Suprapubic skin (tissue), 4 donors: ENCODE data around the gene MED12L. TPM values are rescaled to one million over a fixed set of nuclear protein-coding genes. Genes with fewer than 3 reads are reported as not detected.

ENCODE experiments used
- DNase-seq, 2 donors: peaks; one replicate each; pipeline ENCODE4 v3.0.0-alpha.2; 2019; ENCODE audit warnings: low spot score in 2 of 2
- H3K27ac ChIP-seq: fragments of 200-600 bp; sonication (generic); one replicate; pipeline ENCODE4 v1.5.1; 2019
- H3K27me3 ChIP-seq: fragments of 200-600 bp; sonication (generic); one replicate; pipeline ENCODE4 v1.5.1; 2019
- H3K36me3 ChIP-seq: fragments of 200-600 bp; sonication (generic); one replicate; pipeline ENCODE4 v1.5.1; 2019
- H3K4me1 ChIP-seq: fragments of 200-600 bp; sonication (generic); one replicate; pipeline ENCODE4 v1.5.1; 2019
- H3K4me3 ChIP-seq: fragments of 200-600 bp; sonication (generic); one replicate; pipeline ENCODE4 v1.5.1; 2019; ENCODE audit warnings: mild to moderate bottlenecking
- H3K9me3 ChIP-seq: fragments of 200-600 bp; sonication (generic); one replicate; pipeline ENCODE4 v1.5.1; 2019
- EP300 ChIP-seq: sonication (generic); formaldehyde crosslinking; IDR thresholded peaks from one replicate; pipeline ENCODE4 v1.6.1; 2017; ENCODE audit warnings: antibody characterized with exemption
- POLR2A ChIP-seq, 2 donors: fragments of 450-650 bp; IDR thresholded peaks; one replicate each; pipeline ENCODE4 v1.6.1; 2017; ENCODE audit warnings: antibody characterized with exemption in 2 of 2, mild to moderate bottlenecking in 2 of 2, moderate library complexity in 2 of 2
- POLR2AphosphoS5 ChIP-seq, 3 donors: sonication (generic); formaldehyde crosslinking; IDR thresholded peaks; one replicate each; pipeline ENCODE4 v1.6.1; 2017; ENCODE audit warnings: antibody characterized with exemption in 3 of 3
- WGBS: methylation state at CpG from one replicate; pipeline ENCODE4 v1.1.5; 2018; 5-methylcytosine and 5-hydroxymethylcytosine counted together
- total RNA-seq, 4 donors: library from RNA; depleted of rRNA; stranded (reverse); fragments of >200 nt; gene quantifications; one replicate each; pipeline ENCODE4 v1.1.0, GENCODE V29; 2016
- TF ChIP-seq, protein P1 (sequence below), 2 donors: fragments of 200-600 bp in 1 of 2; fragments of 450-650 bp in 1 of 2; sonication (generic) in 1 of 2; IDR thresholded peaks; one replicate each; pipeline ENCODE4 v1.5.1; 2016 to 2019; ENCODE audit warnings: antibody characterized with exemption in 2 of 2, mild to moderate bottlenecking in 1 of 2, moderate library complexity in 1 of 2

Gene MED12L
- total RNA-seq, 4 donors from 2014 or later, result 0.08 to 0.80 (median 0.22) TPM

GRCh38 chr3:151285940-151286339 is 200.5 kb downstream of the MED12L start:
- Histone ChIP-seq H3K27ac (no peak overlapping the region), H3K4me3 (no peak overlapping the region), H3K27me3 (no peaks in the 10 kb centered on the region), H3K4me1 (peaks cover 18% of the 10 kb centered on the region), H3K36me3 (no peaks in the 10 kb centered on the region), H3K9me3 (no peaks in the 10 kb centered on the region)
- DNase-seq, result no peak
- 90% methylated on average over 1 of the region's 1 CpG for WGBS
- no peak for TF ChIP-seq EP300

GRCh38 chr3:151289445-151289844 is 204.0 kb downstream of the MED12L start:
- DNase-seq, result no peak
- no peak for TF ChIP-seq POLR2A (IDR thresholded peaks at IDR 0.05)
- TF ChIP-seq POLR2AphosphoS5 (IDR thresholded peaks at IDR 0.05), result no peak
- TF ChIP-seq, protein P1, sequence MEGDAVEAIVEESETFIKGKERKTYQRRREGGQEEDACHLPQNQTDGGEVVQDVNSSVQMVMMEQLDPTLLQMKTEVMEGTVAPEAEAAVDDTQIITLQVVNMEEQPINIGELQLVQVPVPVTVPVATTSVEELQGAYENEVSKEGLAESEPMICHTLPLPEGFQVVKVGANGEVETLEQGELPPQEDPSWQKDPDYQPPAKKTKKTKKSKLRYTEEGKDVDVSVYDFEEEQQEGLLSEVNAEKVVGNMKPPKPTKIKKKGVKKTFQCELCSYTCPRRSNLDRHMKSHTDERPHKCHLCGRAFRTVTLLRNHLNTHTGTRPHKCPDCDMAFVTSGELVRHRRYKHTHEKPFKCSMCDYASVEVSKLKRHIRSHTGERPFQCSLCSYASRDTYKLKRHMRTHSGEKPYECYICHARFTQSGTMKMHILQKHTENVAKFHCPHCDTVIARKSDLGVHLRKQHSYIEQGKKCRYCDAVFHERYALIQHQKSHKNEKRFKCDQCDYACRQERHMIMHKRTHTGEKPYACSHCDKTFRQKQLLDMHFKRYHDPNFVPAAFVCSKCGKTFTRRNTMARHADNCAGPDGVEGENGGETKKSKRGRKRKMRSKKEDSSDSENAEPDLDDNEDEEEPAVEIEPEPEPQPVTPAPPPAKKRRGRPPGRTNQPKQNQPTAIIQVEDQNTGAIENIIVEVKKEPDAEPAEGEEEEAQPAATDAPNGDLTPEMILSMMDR (IDR thresholded peaks at IDR 0.05), result no peak
- no peak for TF ChIP-seq EP300
- Histone ChIP-seq H3K4me3 (no peak overlapping the region), H3K27me3 (no peaks in the 10 kb centered on the region), H3K27ac (no peak overlapping the region), H3K4me1 (peaks cover 2% of the 10 kb centered on the region), H3K9me3 (no peaks in the 10 kb centered on the region), H3K36me3 (no peaks in the 10 kb centered on the region)
- 58% methylated on average over 3 of the region's 3 CpGs for WGBS

DNA sequence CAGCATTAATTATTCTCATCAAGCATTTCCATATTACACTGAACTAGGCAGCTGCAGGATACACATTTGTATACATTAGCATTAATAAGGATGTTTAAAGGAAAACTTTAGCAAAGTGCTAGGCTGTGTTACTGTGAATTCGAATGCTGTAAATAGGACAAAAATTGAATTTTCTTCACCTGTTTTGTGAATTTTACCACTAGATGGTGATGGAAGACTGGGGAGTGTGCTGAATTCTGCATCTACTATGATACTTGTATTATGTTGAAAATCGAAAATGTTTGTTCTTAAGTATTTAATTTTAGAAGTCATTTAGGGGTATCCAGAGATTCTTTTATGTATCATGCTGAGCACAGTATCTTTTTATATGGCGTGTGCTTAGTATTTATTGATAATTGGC is 205.2 kb downstream of the MED12L start:
- no peak overlapping the region for H3K4me3 ChIP-seq
- WGBS, result 24% methylated on average over 3 of the region's 3 CpGs
- TF ChIP-seq, protein P1 (IDR thresholded peaks at IDR 0.05), result peak; percentile 17 to 31
- no peak for TF ChIP-seq POLR2AphosphoS5 (IDR thresholded peaks at IDR 0.05)
- no peak overlapping the region for H3K27ac ChIP-seq
- H3K9me3 ChIP-seq, result no peaks in the 10 kb centered on the region
- no peak for DNase-seq
- no peaks in the 10 kb centered on the region for H3K27me3 ChIP-seq
- H3K36me3 ChIP-seq, result no peaks in the 10 kb centered on the region
- no peaks in the 10 kb centered on the region for H3K4me1 ChIP-seq

GRCh38 chr3:151293127-151293526 is 207.7 kb downstream of the MED12L start:
- H3K9me3 ChIP-seq, result no peaks in the 10 kb centered on the region
- no peak overlapping the region for H3K27ac ChIP-seq
- DNase-seq, result no peak
- H3K4me3 ChIP-seq, result no peak overlapping the region
- 46% methylated on average over 6 of the region's 6 CpGs for WGBS
- no peaks in the 10 kb centered on the region for H3K4me1 ChIP-seq
- no peaks in the 10 kb centered on the region for H3K27me3 ChIP-seq
- TF ChIP-seq, protein P1 (IDR thresholded peaks at IDR 0.05), result no peak
- no peak for TF ChIP-seq EP300
- no peak for TF ChIP-seq POLR2A (IDR thresholded peaks at IDR 0.05)
- no peak for TF ChIP-seq POLR2AphosphoS5 (IDR thresholded peaks at IDR 0.05)
- H3K36me3 ChIP-seq, result no peaks in the 10 kb centered on the region

GRCh38 chr3:151296226-151296625 is 210.8 kb downstream of the MED12L start:
- H3K27me3 ChIP-seq, result no peaks in the 10 kb centered on the region
- no peak for DNase-seq
- H3K4me1 ChIP-seq, result no peaks in the 10 kb centered on the region
- no peaks in the 10 kb centered on the region for H3K36me3 ChIP-seq
- TF ChIP-seq, protein P1 (IDR thresholded peaks at IDR 0.05), result no peak
- TF ChIP-seq POLR2AphosphoS5 (IDR thresholded peaks at IDR 0.05) (no peak), EP300 (no peak)
- no peaks in the 10 kb centered on the region for H3K9me3 ChIP-seq
- WGBS, result 84% methylated on average over 3 of the region's 3 CpGs
- H3K27ac ChIP-seq, result no peak overlapping the region
- H3K4me3 ChIP-seq, result no peak overlapping the region

DNA sequence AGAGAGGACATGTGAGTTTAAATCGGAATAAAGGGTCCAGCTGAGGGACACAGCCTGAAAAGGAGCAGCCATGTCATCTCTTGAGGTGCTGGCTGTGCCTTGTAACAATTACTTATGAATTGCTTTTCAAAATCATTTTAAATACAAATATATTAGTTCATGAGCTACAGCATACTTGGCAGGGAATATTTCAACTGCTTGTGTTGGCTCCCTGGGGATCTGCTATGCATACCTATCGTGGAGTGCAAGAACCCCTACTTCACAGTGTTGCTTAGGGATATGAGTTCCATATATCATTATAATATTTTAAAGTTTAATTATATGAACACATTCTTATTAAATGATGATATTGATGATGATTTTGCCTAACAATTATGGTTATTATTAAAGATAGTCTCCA is 212.0 kb downstream of the MED12L start:
- Histone ChIP-seq H3K27ac (no peak overlapping the region), H3K4me3 (no peak overlapping the region), H3K36me3 (no peaks in the 10 kb centered on the region), H3K27me3 (no peaks in the 10 kb centered on the region), H3K9me3 (no peaks in the 10 kb centered on the region), H3K4me1 (no peaks in the 10 kb centered on the region)
- no peak for DNase-seq
- WGBS, result 62% methylated on average over 2 of the region's 2 CpGs
- TF ChIP-seq, protein P1 (IDR thresholded peaks at IDR 0.05), result no peak
- TF ChIP-seq EP300, result no peak
- TF ChIP-seq POLR2A (IDR thresholded peaks at IDR 0.05), result no peak
- no peak for TF ChIP-seq POLR2AphosphoS5 (IDR thresholded peaks at IDR 0.05)
